Nephron (organoid): ENCODE data around the gene SLC9A4.

ENCODE experiments used
- H3K27ac Mint-ChIP-seq, 3 experiments: 2 replicates each; pipeline ENCODE4 v1.8.0; 2020; ENCODE audit warnings: mixed read lengths in 3 of 3, mild to moderate bottlenecking in 2 of 3, moderate library complexity in 1 of 3
- H3K27me3 Mint-ChIP-seq: 2 replicates; pipeline ENCODE4 v1.8.0; 2021; ENCODE audit warnings: low read depth, mild to moderate bottlenecking, moderate library complexity, mixed read lengths
- H3K36me3 Mint-ChIP-seq: 2 replicates; pipeline ENCODE4 v1.8.0; 2020; ENCODE audit warnings: low read depth, mixed read lengths
- H3K4me1 Mint-ChIP-seq: 2 replicates; pipeline ENCODE4 v1.8.0; 2020; ENCODE audit warnings: mixed read lengths
- H3K4me3 Mint-ChIP-seq, 3 experiments: 2 replicates each; pipeline ENCODE4 v1.8.0; 2020; ENCODE audit warnings: mild to moderate bottlenecking in 3 of 3, mixed read lengths in 3 of 3, moderate library complexity in 2 of 3
- H3K9me3 Mint-ChIP-seq: 2 replicates; pipeline ENCODE4 v1.8.0; 2020; ENCODE audit warnings: mixed read lengths
- CTCF ChIP-seq, 3 experiments: fragments of 200-600 bp; sonication (generic); IDR thresholded peaks; one replicate each; pipeline ENCODE4 v1.5.0; 2021; ENCODE audit warnings: antibody characterized with exemption in 3 of 3; ENCODE audit not compliant: unreplicated experiment in 3 of 3

Gene SLC9A4

GRCh38 chr2:102486941-102487702 lies 14.1 kb downstream of the SLC9A4 start:
- Mint-ChIP-seq H3K27ac (no peak overlapping the region), H3K36me3 (no peaks in the 10 kb centered on the region), H3K4me1 (peaks cover 23% of the 10 kb centered on the region), H3K9me3 (peaks cover 10% of the 10 kb centered on the region), H3K27me3 (peaks cover 4% of the 10 kb centered on the region), H3K4me3 (no peak overlapping the region)
- TF ChIP-seq CTCF (IDR thresholded peaks at IDR 0.05; ENCODE audit: unreplicated experiment in 3 of 3) = no peak

GRCh38 chr2:102487761-102488462 lies 14.9 kb downstream of the SLC9A4 start:
- Mint-ChIP-seq H3K27me3 (peaks cover 4% of the 10 kb centered on the region), H3K4me1 (peaks cover 23% of the 10 kb centered on the region), H3K9me3 (peaks cover 10% of the 10 kb centered on the region), H3K4me3 (no peak overlapping the region), H3K36me3 (no peaks in the 10 kb centered on the region), H3K27ac (peak overlapping the region in 1 of 3 experiments; percentile 23)
- TF ChIP-seq CTCF (IDR thresholded peaks at IDR 0.05; ENCODE audit: unreplicated experiment in 3 of 3) = no peak

DNA sequence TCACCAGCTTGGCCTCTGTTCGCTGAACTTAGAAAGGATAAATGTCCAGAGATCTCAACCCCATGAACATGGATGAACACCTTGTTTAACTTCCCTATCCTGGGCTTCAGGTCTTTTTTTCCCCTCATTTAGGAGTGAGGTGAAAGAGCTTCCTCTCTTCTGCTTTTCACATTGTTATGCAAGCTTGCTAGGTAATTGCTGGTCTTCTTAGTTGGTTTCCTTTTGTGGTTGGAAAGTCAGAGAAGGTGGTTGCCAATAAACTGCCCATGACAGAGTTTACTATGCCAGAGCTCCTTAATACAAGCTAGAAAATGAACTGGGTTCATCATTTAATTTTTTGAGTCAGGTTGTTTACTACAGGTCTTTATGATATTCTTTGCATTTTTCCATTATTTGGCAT lies 16.6 kb downstream of the SLC9A4 start:
- no peaks in the 10 kb centered on the region for H3K36me3 Mint-ChIP-seq
- no peak overlapping the region for H3K27ac Mint-ChIP-seq
- H3K9me3 Mint-ChIP-seq = peaks cover 19% of the 10 kb centered on the region
- no peak for TF ChIP-seq CTCF (IDR thresholded peaks at IDR 0.05; ENCODE audit: unreplicated experiment in 3 of 3)
- H3K4me1 Mint-ChIP-seq = peaks cover 17% of the 10 kb centered on the region
- peaks cover 4% of the 10 kb centered on the region for H3K27me3 Mint-ChIP-seq
- no peak overlapping the region for H3K4me3 Mint-ChIP-seq

DNA sequence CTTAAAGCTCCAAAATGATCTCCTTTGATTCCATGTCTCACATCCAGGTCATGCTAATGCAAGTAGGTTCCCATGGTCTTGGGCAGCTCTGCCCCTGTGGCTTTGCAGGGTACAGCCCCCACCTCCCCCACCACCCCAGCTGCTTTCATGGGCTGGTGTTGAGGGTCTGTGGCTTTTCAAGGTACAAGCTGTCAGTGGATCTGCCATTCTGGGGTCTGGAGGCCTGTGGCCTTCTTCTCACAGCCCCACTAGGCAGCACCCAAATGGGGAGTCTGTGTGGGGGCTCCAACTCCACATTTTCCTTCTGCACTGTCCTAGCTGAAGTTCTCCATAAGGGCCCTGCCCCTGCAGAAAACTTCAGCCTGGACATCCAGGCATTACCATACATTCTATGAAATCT lies 19.0 kb downstream of the SLC9A4 start:
- no peak overlapping the region for H3K4me3 Mint-ChIP-seq
- peaks cover 22% of the 10 kb centered on the region for H3K9me3 Mint-ChIP-seq
- no peak overlapping the region for H3K27ac Mint-ChIP-seq
- H3K27me3 Mint-ChIP-seq = peaks cover 4% of the 10 kb centered on the region
- no peaks in the 10 kb centered on the region for H3K36me3 Mint-ChIP-seq
- TF ChIP-seq CTCF (IDR thresholded peaks at IDR 0.05; ENCODE audit: unreplicated experiment in 3 of 3) = no peak
- peaks cover 9% of the 10 kb centered on the region for H3K4me1 Mint-ChIP-seq

GRCh38 chr2:102494570-102494969 lies 21.5 kb downstream of the SLC9A4 start:
- peaks cover 18% of the 10 kb centered on the region for H3K9me3 Mint-ChIP-seq
- no peaks in the 10 kb centered on the region for H3K4me1 Mint-ChIP-seq

More at GRCh38 chr2:102494570-102494969, 21.5 kb downstream of the SLC9A4 start:
- TF ChIP-seq CTCF (IDR thresholded peaks at IDR 0.05; ENCODE audit: unreplicated experiment in 3 of 3) = no peak
- no peak overlapping the region for H3K27ac Mint-ChIP-seq
- H3K4me3 Mint-ChIP-seq = no peak overlapping the region
- H3K36me3 Mint-ChIP-seq = no peaks in the 10 kb centered on the region
- no peaks in the 10 kb centered on the region for H3K27me3 Mint-ChIP-seq
